ENCODE measurements around the gene HIVEP3.

DNA sequence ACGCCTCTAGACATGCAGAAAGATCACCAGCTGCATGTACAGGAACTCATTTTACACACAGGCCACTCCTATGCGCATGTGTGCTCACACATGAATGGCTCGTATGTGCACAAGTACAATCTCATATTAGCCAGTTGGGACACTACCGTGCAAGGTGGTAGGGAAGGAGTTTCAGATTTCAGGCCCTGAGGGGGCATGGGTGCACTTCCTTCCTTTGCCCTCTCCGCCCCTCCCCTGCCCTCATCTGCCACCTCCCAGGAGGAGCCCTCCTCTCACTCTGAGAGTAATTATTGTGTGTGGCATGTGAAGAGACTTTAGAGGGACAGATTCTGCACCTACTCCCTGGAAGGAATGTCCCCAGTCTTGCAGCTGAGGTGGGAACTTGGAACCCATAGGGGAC is 449.0 kb downstream of the HIVEP3 start:
- TF ChIP-seq, protein P1, sequence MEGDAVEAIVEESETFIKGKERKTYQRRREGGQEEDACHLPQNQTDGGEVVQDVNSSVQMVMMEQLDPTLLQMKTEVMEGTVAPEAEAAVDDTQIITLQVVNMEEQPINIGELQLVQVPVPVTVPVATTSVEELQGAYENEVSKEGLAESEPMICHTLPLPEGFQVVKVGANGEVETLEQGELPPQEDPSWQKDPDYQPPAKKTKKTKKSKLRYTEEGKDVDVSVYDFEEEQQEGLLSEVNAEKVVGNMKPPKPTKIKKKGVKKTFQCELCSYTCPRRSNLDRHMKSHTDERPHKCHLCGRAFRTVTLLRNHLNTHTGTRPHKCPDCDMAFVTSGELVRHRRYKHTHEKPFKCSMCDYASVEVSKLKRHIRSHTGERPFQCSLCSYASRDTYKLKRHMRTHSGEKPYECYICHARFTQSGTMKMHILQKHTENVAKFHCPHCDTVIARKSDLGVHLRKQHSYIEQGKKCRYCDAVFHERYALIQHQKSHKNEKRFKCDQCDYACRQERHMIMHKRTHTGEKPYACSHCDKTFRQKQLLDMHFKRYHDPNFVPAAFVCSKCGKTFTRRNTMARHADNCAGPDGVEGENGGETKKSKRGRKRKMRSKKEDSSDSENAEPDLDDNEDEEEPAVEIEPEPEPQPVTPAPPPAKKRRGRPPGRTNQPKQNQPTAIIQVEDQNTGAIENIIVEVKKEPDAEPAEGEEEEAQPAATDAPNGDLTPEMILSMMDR (IDR thresholded peaks at IDR 0.05): no peak
- no peak for TF ChIP-seq POLR2A (IDR thresholded peaks at IDR 0.05)

Data from esophagus squamous epithelium (tissue), 4 donors.